Tibial nerve (tissue), 4 donors: ENCODE data around the gene NFE2L3. TPM values are rescaled to one million over a fixed set of nuclear protein-coding genes. Genes with fewer than 3 reads are reported as not detected.

Source experiments
- DNase-seq, 2 donors: peaks; one replicate each; pipeline ENCODE4 v3.0.0-alpha.2; 2019; ENCODE audit warnings: low spot score in 2 of 2
- H3K27ac ChIP-seq, 4 donors: fragments of 200-600 bp; sonication (generic) in 3 of 4; one replicate each; pipeline ENCODE4 v1.5.1; 2017 to 2019; ENCODE audit warnings: mild to moderate bottlenecking in 1 of 4
- H3K27me3 ChIP-seq, 2 donors: fragments of 200-600 bp; sonication (generic) in 1 of 2; one replicate each; pipeline versions ENCODE4 v1.5.1 to v1.6.0; 2017 to 2019
- H3K36me3 ChIP-seq, 3 donors: fragments of 200-600 bp; sonication (generic); one replicate each; pipeline ENCODE4 v1.5.1; 2018 to 2019
- H3K4me1 ChIP-seq, 4 donors: fragments of 200-600 bp; sonication (generic) in 3 of 4; one replicate each; pipeline ENCODE4 v1.5.1; 2017 to 2019
- H3K4me3 ChIP-seq, 4 donors: fragments of 200-600 bp; sonication (generic) in 3 of 4; one replicate each; pipeline ENCODE4 v1.5.1; 2017 to 2019; ENCODE audit warnings: mild to moderate bottlenecking in 1 of 4, moderate library complexity in 1 of 4
- H3K9me3 ChIP-seq, 4 donors: fragments of 200-600 bp; sonication (generic) in 3 of 4; one replicate each; pipeline ENCODE4 v1.5.1; 2017 to 2019
- EP300 ChIP-seq, 2 donors: sonication (generic); formaldehyde crosslinking; IDR thresholded peaks; one replicate each; pipeline ENCODE4 v1.6.1; 2017; ENCODE audit warnings: antibody characterized with exemption in 2 of 2, mild to moderate bottlenecking in 1 of 2
- POLR2A ChIP-seq, 2 donors: fragments of 450-650 bp; IDR thresholded peaks; one replicate each; pipeline ENCODE4 v1.6.1; 2017; ENCODE audit warnings: antibody characterized with exemption in 2 of 2, mild to moderate bottlenecking in 2 of 2, moderate library complexity in 2 of 2
- WGBS, 2 donors: methylation state at CpG; one replicate each; pipeline ENCODE4 v1.1.5; 2018; 5-methylcytosine and 5-hydroxymethylcytosine counted together
- total RNA-seq, 4 donors: library from RNA; depleted of rRNA; stranded (reverse); fragments of >200 nt; gene quantifications; one replicate each; pipeline ENCODE4 v1.1.0, GENCODE V29; 2016
- TF ChIP-seq, protein P1 (sequence below), 5 experiments: fragments of 200-600 bp in 3 of 5; fragments of 450-650 bp in 2 of 5; sonication (generic) in 3 of 5; IDR thresholded peaks; one replicate each; pipeline ENCODE4 v1.5.1; 2016 to 2019; ENCODE audit warnings: antibody characterized with exemption in 5 of 5, mild to moderate bottlenecking in 3 of 5, moderate library complexity in 2 of 5

Gene NFE2L3
- total RNA-seq, 4 donors from 2014 or later = 2.7 to 6.5 (median 5.1) TPM

DNA sequence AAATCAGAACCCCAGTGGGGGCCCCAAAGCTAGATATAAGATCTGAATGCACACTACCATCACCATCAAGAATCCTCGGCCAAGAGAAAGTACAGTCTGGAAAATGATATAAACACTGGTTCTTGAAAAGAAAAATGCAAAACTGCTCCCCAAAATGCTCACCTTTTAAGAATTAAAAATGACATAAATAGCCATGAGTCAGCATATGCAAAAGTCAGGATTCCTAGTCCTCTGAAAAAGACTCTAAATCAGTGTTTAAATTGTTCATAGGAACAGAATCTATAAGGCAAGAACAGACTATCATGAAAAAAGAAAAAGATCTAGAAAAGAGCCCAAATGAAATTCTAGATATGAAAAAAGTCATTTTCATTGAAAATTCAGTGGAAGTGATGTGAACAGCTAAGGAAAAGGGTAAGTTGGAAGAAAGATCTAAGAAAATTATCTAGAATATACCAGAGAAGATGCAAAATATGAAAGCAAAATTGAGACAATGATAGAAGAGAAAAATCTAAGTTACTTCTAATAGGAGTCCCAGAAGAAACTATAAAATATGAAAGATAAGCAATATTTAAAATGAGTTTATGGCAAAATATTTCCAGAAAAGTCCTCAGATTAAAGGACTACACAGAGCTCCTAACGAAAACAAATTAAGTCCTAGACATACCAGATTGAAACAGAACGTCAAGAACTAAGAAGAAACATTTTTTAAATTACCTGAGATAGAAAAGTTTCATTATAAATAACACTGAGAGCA, 29.7 kb downstream of the NFE2L3 start:
- H3K36me3 ChIP-seq = peaks cover 0 to 14% (median 0%) of the 10 kb centered on the region in 3 donors
- DNase-seq = no peak
- H3K27ac ChIP-seq = no peak overlapping the region
- peaks cover 0 to 17% (median 0%) of the 10 kb centered on the region in 4 donors for H3K4me1 ChIP-seq
- TF ChIP-seq, protein P1, sequence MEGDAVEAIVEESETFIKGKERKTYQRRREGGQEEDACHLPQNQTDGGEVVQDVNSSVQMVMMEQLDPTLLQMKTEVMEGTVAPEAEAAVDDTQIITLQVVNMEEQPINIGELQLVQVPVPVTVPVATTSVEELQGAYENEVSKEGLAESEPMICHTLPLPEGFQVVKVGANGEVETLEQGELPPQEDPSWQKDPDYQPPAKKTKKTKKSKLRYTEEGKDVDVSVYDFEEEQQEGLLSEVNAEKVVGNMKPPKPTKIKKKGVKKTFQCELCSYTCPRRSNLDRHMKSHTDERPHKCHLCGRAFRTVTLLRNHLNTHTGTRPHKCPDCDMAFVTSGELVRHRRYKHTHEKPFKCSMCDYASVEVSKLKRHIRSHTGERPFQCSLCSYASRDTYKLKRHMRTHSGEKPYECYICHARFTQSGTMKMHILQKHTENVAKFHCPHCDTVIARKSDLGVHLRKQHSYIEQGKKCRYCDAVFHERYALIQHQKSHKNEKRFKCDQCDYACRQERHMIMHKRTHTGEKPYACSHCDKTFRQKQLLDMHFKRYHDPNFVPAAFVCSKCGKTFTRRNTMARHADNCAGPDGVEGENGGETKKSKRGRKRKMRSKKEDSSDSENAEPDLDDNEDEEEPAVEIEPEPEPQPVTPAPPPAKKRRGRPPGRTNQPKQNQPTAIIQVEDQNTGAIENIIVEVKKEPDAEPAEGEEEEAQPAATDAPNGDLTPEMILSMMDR (IDR thresholded peaks at IDR 0.05) = no peak
- no peak for TF ChIP-seq POLR2A (IDR thresholded peaks at IDR 0.05)
- TF ChIP-seq EP300 (IDR thresholded peaks at IDR 0.05) = no peak
- H3K9me3 ChIP-seq = no peaks in the 10 kb centered on the region
- no peaks in the 10 kb centered on the region for H3K27me3 ChIP-seq
- H3K4me3 ChIP-seq = no peak overlapping the region
- 60 to 66% methylated on average over 3 of the region's 3 CpGs for WGBS, 2 donors

DNA sequence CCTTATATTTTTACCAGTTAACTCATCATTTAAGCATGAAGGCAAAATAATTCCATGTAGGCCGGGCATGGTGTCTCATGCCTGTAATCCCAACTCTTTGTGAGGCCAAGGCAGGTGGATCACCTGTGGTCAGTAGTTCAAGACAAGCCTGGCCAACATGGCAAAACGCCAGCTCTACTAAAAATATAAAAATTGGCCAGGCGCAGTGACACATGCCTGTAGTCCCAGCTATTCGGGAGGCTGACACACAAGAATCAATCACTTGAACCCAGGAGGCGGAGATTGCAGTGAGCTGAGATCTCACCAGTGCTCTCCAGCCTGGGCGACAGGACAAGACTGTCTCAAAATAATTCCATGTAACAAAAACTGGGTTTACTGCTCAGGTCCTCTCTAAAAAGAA, 30.3 kb downstream of the NFE2L3 start:
- Histone ChIP-seq H3K4me1 (peaks cover 0 to 20% (median 0%) of the 10 kb centered on the region in 4 donors), H3K9me3 (no peaks in the 10 kb centered on the region), H3K27me3 (no peaks in the 10 kb centered on the region), H3K27ac (no peak overlapping the region), H3K36me3 (peaks cover 0 to 19% (median 0%) of the 10 kb centered on the region in 3 donors), H3K4me3 (no peak overlapping the region)
- no peak for TF ChIP-seq POLR2A (IDR thresholded peaks at IDR 0.05)
- TF ChIP-seq, protein P1 (IDR thresholded peaks at IDR 0.05) = no peak
- no peak for TF ChIP-seq EP300 (IDR thresholded peaks at IDR 0.05)
- 68 to 71% methylated on average over 6 of the region's 6 CpGs for WGBS, 2 donors
- no peak for DNase-seq

DNA sequence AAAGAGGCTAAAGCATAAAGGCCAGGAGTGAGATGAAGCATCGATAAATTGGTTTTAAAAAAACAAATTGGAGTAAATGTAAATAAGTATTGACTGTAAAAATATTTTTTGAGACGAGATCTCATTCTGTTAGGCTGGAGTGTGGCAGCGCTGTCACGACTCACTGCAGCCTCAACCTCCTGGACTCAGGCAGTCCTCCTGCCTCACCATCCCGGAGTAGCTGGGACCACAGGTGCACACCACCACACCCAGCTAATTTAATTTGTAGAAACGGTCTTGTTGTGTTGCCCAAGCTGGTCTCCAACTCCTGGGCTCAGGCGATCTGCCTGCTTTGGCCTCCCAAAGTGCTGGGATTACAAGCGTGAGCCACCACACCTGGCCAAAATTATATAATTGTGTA, 30.7 kb downstream of the NFE2L3 start:
- Histone ChIP-seq H3K36me3 (peaks cover 0 to 23% (median 0%) of the 10 kb centered on the region in 3 donors), H3K27me3 (no peaks in the 10 kb centered on the region), H3K4me3 (no peak overlapping the region), H3K9me3 (no peaks in the 10 kb centered on the region), H3K27ac (no peak overlapping the region), H3K4me1 (peaks cover 0 to 24% (median 0%) of the 10 kb centered on the region in 4 donors)
- no peak for DNase-seq
- WGBS, 2 donors = 82 to 86% methylated on average over 8 of the region's 8 CpGs
- TF ChIP-seq POLR2A (IDR thresholded peaks at IDR 0.05) = no peak
- TF ChIP-seq, protein P1 (IDR thresholded peaks at IDR 0.05) = no peak

DNA sequence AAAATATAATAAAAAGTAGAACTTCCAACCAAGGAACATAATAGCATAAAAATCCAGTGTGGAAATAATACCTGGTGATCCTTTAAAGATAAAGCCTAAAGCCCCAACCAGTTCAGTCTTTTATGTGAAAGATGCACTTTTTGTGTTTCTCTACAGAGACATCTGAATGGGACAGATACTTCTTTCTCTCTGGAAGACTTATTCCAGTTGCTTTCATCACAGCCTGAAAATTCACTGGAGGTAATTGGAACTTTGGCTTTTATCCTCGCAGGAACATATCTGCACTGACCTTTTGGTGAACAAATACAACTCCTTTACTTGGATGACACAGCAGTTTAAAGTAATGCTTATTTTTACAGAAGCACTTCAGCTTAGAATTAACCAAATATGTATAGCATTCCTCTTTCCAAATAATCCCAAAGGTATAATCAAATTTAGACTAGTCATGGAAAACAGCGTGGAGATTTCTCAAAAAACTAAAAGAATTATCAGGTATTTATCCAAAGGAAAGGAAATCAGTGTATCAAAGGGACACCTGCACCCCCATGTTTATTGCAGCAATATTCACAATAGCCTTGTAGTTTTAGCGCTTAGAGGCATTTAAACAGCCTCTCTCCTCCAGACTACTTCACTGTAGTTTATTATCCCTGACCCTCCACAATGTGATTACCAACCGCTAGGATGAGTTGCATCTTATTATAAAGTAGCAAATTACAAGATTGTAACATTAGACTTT, 31.7 kb downstream of the NFE2L3 start:
- TF ChIP-seq POLR2A (IDR thresholded peaks at IDR 0.05) (no peak), EP300 (IDR thresholded peaks at IDR 0.05) (no peak)
- TF ChIP-seq, protein P1 (IDR thresholded peaks at IDR 0.05) = no peak
- 45 to 48% methylated on average over 4 of the region's 4 CpGs for WGBS, 2 donors
- H3K4me3 ChIP-seq = no peak overlapping the region

More for the DNA sequence above, 31.7 kb downstream of the NFE2L3 start:
- Histone ChIP-seq H3K4me1 (peaks cover 0 to 26% (median 0%) of the 10 kb centered on the region in 4 donors), H3K27me3 (no peaks in the 10 kb centered on the region), H3K27ac (peak overlapping the region in 2 of 4 donors; percentile 16 to 17), H3K36me3 (peaks cover 0 to 33% (median 0%) of the 10 kb centered on the region in 3 donors), H3K9me3 (no peaks in the 10 kb centered on the region)
- DNase-seq = no peak
